Ishikawa (cell line): ENCODE measurements around the gene CDC42EP5.

Source experiments
- CEBPB ChIP-seq: IDR thresholded peaks from 2 replicates; pipeline ENCODE4 v1.6.1; 2012
- CREB1 ChIP-seq: IDR thresholded peaks from 2 replicates; pipeline ENCODE4 v1.6.1; 2012; ENCODE audit warnings: low read depth
- EGR1 ChIP-seq: IDR thresholded peaks from 2 replicates; pipeline ENCODE4 v1.6.1; 2012
- EP300 ChIP-seq: IDR thresholded peaks from 2 replicates; pipeline ENCODE4 v1.6.1; 2012; ENCODE audit warnings: borderline replicate concordance
- FOXM1 ChIP-seq: IDR thresholded peaks from 2 replicates; pipeline ENCODE4 v1.6.1; 2012; ENCODE audit warnings: low read depth, borderline replicate concordance
- NFIC ChIP-seq: IDR thresholded peaks from 2 replicates; pipeline ENCODE4 v1.6.1; 2012
- RAD21 ChIP-seq: IDR thresholded peaks from 2 replicates; pipeline ENCODE4 v1.6.1; 2012; ENCODE audit warnings: low read depth
- TAF1 ChIP-seq: IDR thresholded peaks from 2 replicates; pipeline ENCODE4 v1.6.1; 2012; ENCODE audit warnings: low read depth, mild to moderate bottlenecking
- TCF12 ChIP-seq: IDR thresholded peaks from 2 replicates; pipeline ENCODE4 v1.6.1; 2012; ENCODE audit warnings: low read depth
- TEAD4 ChIP-seq: IDR thresholded peaks from 2 replicates; pipeline ENCODE4 v1.6.1; 2012
- YY1 ChIP-seq: IDR thresholded peaks from 2 replicates; pipeline ENCODE4 v1.6.1; 2012; ENCODE audit warnings: low read depth
- ZBTB7A ChIP-seq: IDR thresholded peaks from 2 replicates; pipeline ENCODE4 v1.6.1; 2012; ENCODE audit warnings: low read depth
- TF ChIP-seq, protein P1 (sequence below): IDR thresholded peaks from 2 replicates; pipeline ENCODE4 v1.6.1; 2012; ENCODE audit warnings: low read depth, mild to moderate bottlenecking
- TF ChIP-seq, protein P2 (sequence below): IDR thresholded peaks from 2 replicates; pipeline ENCODE4 v1.6.1; 2012
- TF ChIP-seq, protein P3 (sequence below): IDR thresholded peaks from 2 replicates; pipeline ENCODE4 v1.6.1; 2012

CDC42EP5 gene

DNA sequence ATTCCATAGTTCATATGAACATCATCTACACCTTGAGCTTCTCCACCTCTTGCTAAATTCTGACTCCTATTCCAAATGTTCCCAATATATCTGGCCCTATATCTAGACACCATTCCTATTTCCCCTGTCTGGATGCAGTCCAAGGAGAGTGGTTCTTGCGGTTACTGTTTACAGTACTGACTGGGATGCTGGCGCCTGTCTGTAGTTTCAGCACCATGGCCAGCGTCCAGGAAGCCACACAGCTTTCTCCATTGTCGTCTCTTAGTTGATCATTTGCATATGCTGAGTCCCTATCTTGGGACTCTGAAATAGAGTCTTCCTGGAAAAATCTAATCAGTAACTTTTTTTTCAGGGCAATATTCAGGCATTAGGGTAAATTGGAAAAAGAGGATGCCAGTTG lies 44.4 kb upstream of the CDC42EP5 start:
- TF ChIP-seq NFIC (peak; percentile 39; the same call in 1 of the 2 replicates), FOXM1 (no peak), TEAD4 (no peak), ZBTB7A (no peak), TAF1 (no peak), EP300 (no peak), CREB1 (no peak)
- TF ChIP-seq, protein P1, sequence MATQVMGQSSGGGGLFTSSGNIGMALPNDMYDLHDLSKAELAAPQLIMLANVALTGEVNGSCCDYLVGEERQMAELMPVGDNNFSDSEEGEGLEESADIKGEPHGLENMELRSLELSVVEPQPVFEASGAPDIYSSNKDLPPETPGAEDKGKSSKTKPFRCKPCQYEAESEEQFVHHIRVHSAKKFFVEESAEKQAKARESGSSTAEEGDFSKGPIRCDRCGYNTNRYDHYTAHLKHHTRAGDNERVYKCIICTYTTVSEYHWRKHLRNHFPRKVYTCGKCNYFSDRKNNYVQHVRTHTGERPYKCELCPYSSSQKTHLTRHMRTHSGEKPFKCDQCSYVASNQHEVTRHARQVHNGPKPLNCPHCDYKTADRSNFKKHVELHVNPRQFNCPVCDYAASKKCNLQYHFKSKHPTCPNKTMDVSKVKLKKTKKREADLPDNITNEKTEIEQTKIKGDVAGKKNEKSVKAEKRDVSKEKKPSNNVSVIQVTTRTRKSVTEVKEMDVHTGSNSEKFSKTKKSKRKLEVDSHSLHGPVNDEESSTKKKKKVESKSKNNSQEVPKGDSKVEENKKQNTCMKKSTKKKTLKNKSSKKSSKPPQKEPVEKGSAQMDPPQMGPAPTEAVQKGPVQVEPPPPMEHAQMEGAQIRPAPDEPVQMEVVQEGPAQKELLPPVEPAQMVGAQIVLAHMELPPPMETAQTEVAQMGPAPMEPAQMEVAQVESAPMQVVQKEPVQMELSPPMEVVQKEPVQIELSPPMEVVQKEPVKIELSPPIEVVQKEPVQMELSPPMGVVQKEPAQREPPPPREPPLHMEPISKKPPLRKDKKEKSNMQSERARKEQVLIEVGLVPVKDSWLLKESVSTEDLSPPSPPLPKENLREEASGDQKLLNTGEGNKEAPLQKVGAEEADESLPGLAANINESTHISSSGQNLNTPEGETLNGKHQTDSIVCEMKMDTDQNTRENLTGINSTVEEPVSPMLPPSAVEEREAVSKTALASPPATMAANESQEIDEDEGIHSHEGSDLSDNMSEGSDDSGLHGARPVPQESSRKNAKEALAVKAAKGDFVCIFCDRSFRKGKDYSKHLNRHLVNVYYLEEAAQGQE: peak; percentile 96

DNA sequence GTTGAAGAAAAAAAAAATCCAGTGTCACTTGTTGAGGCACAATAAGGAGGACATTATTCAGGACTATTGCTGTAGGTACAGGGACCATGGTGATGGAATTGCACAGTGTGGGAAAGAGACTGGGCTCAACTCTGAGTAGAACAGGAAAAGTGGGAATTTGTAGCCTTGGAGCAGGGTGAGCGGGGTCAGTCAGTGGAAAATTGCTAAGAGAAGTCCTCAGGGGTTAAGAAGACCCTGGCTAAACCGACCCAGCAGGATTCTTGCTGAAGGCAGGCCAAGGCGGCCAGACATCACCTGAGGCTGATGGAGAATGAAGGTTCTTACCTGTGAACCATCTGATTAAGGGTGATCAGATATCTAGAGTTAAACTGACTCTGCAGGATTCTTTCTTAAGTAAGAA lies 42.1 kb upstream of the CDC42EP5 start:
- TF ChIP-seq ZBTB7A (no peak), TEAD4 (no peak), CREB1 (no peak), FOXM1 (no peak)
- TF ChIP-seq, protein P2, sequence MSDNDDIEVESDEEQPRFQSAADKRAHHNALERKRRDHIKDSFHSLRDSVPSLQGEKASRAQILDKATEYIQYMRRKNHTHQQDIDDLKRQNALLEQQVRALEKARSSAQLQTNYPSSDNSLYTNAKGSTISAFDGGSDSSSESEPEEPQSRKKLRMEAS: no peak

DNA sequence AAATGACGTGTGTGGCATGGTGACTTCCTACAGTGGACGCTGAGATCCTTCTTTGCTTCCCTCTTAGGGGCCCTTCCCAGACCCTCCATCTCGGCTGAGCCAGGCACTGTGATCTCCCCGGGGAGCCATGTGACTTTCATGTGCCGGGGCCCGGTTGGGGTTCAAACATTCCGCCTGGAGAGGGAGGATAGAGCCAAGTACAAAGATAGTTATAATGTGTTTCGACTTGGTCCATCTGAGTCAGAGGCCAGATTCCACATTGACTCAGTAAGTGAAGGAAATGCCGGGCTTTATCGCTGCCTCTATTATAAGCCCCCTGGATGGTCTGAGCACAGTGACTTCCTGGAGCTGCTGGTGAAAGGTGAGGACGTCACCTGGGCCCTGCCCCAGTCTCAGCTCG lies 34.7 kb upstream of the CDC42EP5 start:
- TF ChIP-seq EP300: no peak
- TF ChIP-seq, protein P1: no peak
- TF ChIP-seq, protein P2: no peak
- no peak for TF ChIP-seq YY1
- TF ChIP-seq CEBPB: no peak

DNA sequence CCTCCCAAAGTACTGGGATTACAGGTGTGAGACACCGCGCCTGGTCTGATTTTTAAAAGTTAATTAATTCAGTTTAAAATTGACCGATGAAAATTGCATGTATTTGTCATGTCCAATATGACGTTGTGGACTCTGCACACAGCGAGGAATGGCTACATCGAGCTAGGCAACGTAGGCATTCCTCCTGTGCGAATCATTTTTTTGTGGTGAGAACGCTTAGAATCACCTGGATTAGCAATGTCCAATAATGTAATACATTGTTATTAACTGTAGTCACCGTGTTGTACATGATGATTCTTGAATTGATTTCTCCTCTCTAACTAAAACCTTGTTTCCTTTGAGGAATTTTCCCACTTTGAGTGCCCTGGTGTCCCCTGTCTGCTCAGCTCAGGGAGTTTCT lies 33.0 kb upstream of the CDC42EP5 start:
- TF ChIP-seq ZBTB7A: no peak
- TF ChIP-seq CREB1: no peak
- no peak for TF ChIP-seq EP300
- no peak for TF ChIP-seq TCF12
- no peak for TF ChIP-seq FOXM1
- TF ChIP-seq, protein P2: no peak
- no peak for TF ChIP-seq EGR1
- TF ChIP-seq, protein P3, sequence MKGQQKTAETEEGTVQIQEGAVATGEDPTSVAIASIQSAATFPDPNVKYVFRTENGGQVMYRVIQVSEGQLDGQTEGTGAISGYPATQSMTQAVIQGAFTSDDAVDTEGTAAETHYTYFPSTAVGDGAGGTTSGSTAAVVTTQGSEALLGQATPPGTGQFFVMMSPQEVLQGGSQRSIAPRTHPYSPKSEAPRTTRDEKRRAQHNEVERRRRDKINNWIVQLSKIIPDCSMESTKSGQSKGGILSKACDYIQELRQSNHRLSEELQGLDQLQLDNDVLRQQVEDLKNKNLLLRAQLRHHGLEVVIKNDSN: no peak
- no peak for TF ChIP-seq CEBPB
- no peak for TF ChIP-seq NFIC
- TF ChIP-seq, protein P1: no peak
- TF ChIP-seq TEAD4: no peak
- no peak for TF ChIP-seq YY1
- no peak for TF ChIP-seq RAD21

DNA sequence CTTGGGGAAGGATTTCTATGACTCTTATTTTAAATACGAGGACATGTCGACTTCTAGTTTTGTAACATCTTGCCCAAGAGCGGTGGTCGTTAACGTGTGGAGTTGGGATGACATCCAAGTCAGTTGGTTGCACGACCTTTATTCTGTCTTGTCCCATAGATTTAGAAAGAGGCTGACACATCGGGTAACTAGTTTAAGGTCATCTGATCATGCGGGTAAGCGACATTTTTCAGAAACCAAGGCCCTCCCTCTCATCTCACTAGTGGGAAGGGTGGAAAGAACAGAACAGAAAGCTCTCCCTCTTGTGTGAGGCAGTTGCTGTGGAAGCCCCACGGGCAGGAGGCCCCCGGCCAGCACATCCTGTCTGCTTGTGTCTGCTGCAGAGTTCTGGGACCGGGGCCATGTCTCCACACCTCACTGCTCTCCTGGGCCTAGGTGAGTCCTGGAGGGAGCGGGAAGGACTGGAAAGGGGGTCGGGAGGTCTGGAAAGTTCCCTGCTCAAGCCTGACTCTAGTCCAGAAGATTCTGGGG lies 29.5 kb upstream of the CDC42EP5 start, which contains the start of gene LAIR2:
Gene LAIR2 (plus strand): TSS at position 314 of the 531 bp plus-strand sequence. CDS start 88 bp downstream, at position 402.
- TF ChIP-seq NFIC (no peak), YY1 (no peak), ZBTB7A (no peak), EP300 (no peak), EGR1 (no peak), TCF12 (no peak)
- TF ChIP-seq, protein P1: no peak
